GM19025 (cell line): ENCODE data around the gene PKD2L2.
A peak's percentile ranks its signal among the peaks of the same experiment; 100 is the strongest.
"Not testable (repeated sequence)": the region's sequence is repeated elsewhere in the genome, so short reads cannot be mapped to it uniquely, and the experiment has no call there.

ENCODE experiments used
- ATAC-seq: cut with Tn5 transposase; IDR thresholded peaks from one replicate; pipeline ENCODE4 v1.9.1; 2021; ENCODE audit warnings: mild to moderate bottlenecking, low read depth, moderate library complexity; ENCODE audit not compliant: unreplicated experiment

The PKD2L2 gene

GRCh38 chr5:137887831-137888230 lies 1.4 kb upstream of the PKD2L2 start:
- no peak for ATAC-seq

GRCh38 chr5:137888466-137888862 lies 793 bp upstream of the PKD2L2 start:
- ATAC-seq: no peak

GRCh38 chr5:137890845-137891244 lies 1.6 kb downstream of the PKD2L2 start:
- ATAC-seq: no peak

GRCh38 chr5:137891849-137892248 lies 2.6 kb downstream of the PKD2L2 start:
- no peak for ATAC-seq

GRCh38 chr5:137894586-137894985 lies 5.3 kb downstream of the PKD2L2 start:
- no peak for ATAC-seq

- no peak for ATAC-seq
Observed at GRCh38 chr5:137896560-137896959, 7.3 kb downstream of the PKD2L2 start.

GRCh38 chr5:137899493-137899892 lies 10.2 kb downstream of the PKD2L2 start:
- no peak for ATAC-seq

- no peak for ATAC-seq
Observed at GRCh38 chr5:137901011-137901817, 12.0 kb downstream of the PKD2L2 start.

- ATAC-seq: no peak
Observed at GRCh38 chr5:137902408-137903133, 13.3 kb downstream of the PKD2L2 start.

GRCh38 chr5:137914758-137915157 lies 25.5 kb downstream of the PKD2L2 start:
- no peak for ATAC-seq

GRCh38 chr5:137916923-137917322 lies 27.7 kb downstream of the PKD2L2 start:
- no peak for ATAC-seq

GRCh38 chr5:137921931-137922330 lies 32.7 kb downstream of the PKD2L2 start:
- ATAC-seq: no peak

- ATAC-seq: no peak
Observed at GRCh38 chr5:137923856-137924255, 34.6 kb downstream of the PKD2L2 start.

- ATAC-seq: no peak
Observed at GRCh38 chr5:137932800-137933199, 43.5 kb downstream of the PKD2L2 start.

- ATAC-seq: no peak
Observed at GRCh38 chr5:137933491-137933911, 44.2 kb downstream of the PKD2L2 start.

- peak; percentile 58 for ATAC-seq
Observed at GRCh38 chr5:137935190-137935589, 45.9 kb downstream of the PKD2L2 start.

GRCh38 chr5:137935694-137936093 lies 46.4 kb downstream of the PKD2L2 start:
- ATAC-seq: no peak

GRCh38 chr5:137937994-137938750 lies 48.9 kb downstream of the PKD2L2 start:
- no peak for ATAC-seq

- ATAC-seq: no peak
Observed at GRCh38 chr5:137938751-137939143, 49.5 kb downstream of the PKD2L2 start.

- ATAC-seq: no peak
Observed at GRCh38 chr5:137939331-137939730, 50.1 kb downstream of the PKD2L2 start.

- not testable (repeated sequence) for ATAC-seq
Observed at GRCh38 chr5:137944280-137944679, 55.0 kb downstream of the PKD2L2 start.
